Lung (tissue), 12 donors: ENCODE results near the gene B4GALNT4. TPM values are rescaled to one million over a fixed set of nuclear protein-coding genes. Genes with fewer than 3 reads are reported as not detected.
"Not testable (repeated sequence)": the region's sequence is repeated elsewhere in the genome, so short reads cannot be mapped to it uniquely, and the experiment has no call there.

ENCODE experiments used
- ATAC-seq: fragments of 200-7000 bp; cut with Tn5 transposase; one replicate; pipeline ENCODE4 v1.9.1; 2020; ENCODE audit warnings: moderate number of reproducible peaks; ENCODE audit not compliant: insufficient read depth, low FRiP score
- DNase-seq, 3 donors: peaks; one replicate each; pipeline ENCODE4 v3.0.0-alpha.2; 2013 to 2017
- H3K27ac ChIP-seq, 2 donors: one replicate each; pipeline ENCODE4 v1.5.1; 2013; ENCODE audit warnings: mild to moderate bottlenecking in 2 of 2, moderate library complexity in 2 of 2, control low read depth in 1 of 2, inconsistent platforms in 1 of 2, low read depth in 1 of 2, low read length in 1 of 2
- H3K27me3 ChIP-seq, 3 donors: one replicate each; pipeline ENCODE4 v1.5.1; 2013; ENCODE audit warnings: low read length in 2 of 3; ENCODE audit not compliant: control insufficient read depth in 3 of 3, insufficient read depth in 3 of 3
- H3K36me3 ChIP-seq, 4 donors: one replicate each; pipeline ENCODE4 v1.5.1; 2013; ENCODE audit warnings: low read length in 4 of 4, mild to moderate bottlenecking in 1 of 4, moderate library complexity in 1 of 4; ENCODE audit not compliant: control insufficient read depth in 4 of 4, insufficient read depth in 4 of 4
- H3K4me1 ChIP-seq, 5 donors: one replicate each; pipeline ENCODE4 v1.5.1; 2013; ENCODE audit warnings: low read length in 5 of 5, mild to moderate bottlenecking in 2 of 5, moderate library complexity in 1 of 5; ENCODE audit not compliant: control insufficient read depth in 5 of 5, insufficient read depth in 5 of 5
- H3K4me3 ChIP-seq: one replicate; pipeline ENCODE4 v1.5.1; 2013; ENCODE audit warnings: mild to moderate bottlenecking, control low read depth, moderate library complexity
- H3K9ac ChIP-seq, 2 donors: one replicate each; pipeline ENCODE4 v1.5.1; 2013; ENCODE audit warnings: low read length in 2 of 2, control low read depth in 1 of 2; ENCODE audit not compliant: insufficient read depth in 1 of 2
- H3K9me3 ChIP-seq, 4 donors: one replicate each; pipeline ENCODE4 v1.5.1; 2013; ENCODE audit warnings: low read length in 3 of 4, mild to moderate bottlenecking in 1 of 4, moderate library complexity in 1 of 4; ENCODE audit not compliant: control insufficient read depth in 4 of 4, insufficient read depth in 3 of 4
- WGBS, 2 donors: extraction: QIAGEN DNeasy Blood & Tissue Kit; methylation state at CpG; one replicate each; pipeline ENCODE4 v1.1.7; 2013; 5-methylcytosine and 5-hydroxymethylcytosine counted together
- polyA plus RNA-seq, 2 donors: library from polyadenylated mRNA; stranded (reverse); fragments of 200-250 nt; gene quantifications; one replicate each; pipeline ENCODE4 v1.2.1, GENCODE V29; 2013
- total RNA-seq, 2 donors: library from RNA; depleted of rRNA in 1 of 2; stranded (reverse); fragments of >200 nt in 1 of 2; gene quantifications; one replicate each; pipeline ENCODE4 v1.2.1, GENCODE V29; 2014 to 2021
- TF ChIP-seq, protein P1 (sequence below): IDR thresholded peaks from 2 replicates; pipeline ENCODE4 v1.5.1; 2012; ENCODE audit warnings: mild to moderate bottlenecking; ENCODE audit errors: control extremely low read depth, extremely low read depth
- donor health status: control.
- donor health status: control.
- donor health status: Bipolar disorder and iron deficiency.
- donor health status: healthy.
- donor health status: DM: yes; HTN: yes; CAD: no.

Gene B4GALNT4
- total and polyA plus RNA-seq, 4 donors: 1.4 to 6.8 (median 3.3) TPM

DNA sequence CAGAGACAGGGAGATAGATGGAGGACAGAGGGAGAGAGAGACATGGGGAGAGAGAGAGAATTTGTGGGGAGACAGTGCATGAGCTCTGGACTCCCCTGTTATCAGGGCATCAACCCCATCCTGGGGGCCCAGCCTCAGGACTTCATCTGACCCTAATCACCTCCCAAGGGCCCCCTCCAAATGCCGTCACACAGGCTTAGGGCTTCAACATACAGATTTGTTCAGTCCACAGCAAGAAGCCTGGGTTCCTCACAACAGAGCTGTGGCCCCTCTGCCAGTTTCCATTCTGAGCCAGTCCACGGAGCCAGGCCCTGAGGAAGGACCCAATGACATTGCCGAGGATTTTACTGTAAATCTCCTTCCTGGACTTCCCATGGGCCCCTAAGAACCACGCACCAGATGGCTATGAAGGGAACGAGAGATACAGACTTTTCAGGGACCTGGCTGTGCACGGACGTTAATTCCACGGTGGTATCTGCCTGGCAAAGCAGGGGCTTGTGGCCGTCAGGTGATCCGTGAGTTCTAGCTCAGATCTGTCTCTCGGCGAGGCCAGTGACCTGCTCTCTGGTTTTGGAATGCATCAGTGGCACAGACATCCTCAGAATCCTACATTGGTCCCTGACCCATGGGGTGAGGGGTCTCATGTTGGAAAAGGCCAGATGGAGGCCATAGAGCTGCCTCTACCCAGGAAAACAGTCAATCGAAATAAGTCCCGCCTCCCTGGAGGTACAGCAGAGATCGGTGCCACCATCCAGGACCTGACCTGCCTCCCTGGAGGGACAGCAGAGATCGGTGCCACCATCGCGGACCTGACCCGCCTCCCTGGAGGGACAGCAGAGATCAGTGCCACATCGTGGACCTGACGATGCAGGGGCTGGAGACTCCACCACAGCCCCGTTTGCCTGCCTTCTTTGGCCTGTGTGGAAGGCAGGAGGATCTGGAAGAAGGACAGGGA is 8.7 kb upstream of the B4GALNT4 start:
- no peak overlapping the region for H3K9ac ChIP-seq
- peaks cover 0 to 16% (median 1%) of the 10 kb centered on the region in 4 donors for H3K36me3 ChIP-seq
- peaks cover 0 to 9% (median 2%) of the 10 kb centered on the region in 5 donors for H3K4me1 ChIP-seq
- H3K27me3 ChIP-seq: no peaks in the 10 kb centered on the region
- WGBS, 2 donors: 82 to 88% methylated on average over 22 of the region's 22 CpGs
- no peak overlapping the region for H3K4me3 ChIP-seq
- DNase-seq: no peak
- no peak for ATAC-seq
- TF ChIP-seq, protein P1, sequence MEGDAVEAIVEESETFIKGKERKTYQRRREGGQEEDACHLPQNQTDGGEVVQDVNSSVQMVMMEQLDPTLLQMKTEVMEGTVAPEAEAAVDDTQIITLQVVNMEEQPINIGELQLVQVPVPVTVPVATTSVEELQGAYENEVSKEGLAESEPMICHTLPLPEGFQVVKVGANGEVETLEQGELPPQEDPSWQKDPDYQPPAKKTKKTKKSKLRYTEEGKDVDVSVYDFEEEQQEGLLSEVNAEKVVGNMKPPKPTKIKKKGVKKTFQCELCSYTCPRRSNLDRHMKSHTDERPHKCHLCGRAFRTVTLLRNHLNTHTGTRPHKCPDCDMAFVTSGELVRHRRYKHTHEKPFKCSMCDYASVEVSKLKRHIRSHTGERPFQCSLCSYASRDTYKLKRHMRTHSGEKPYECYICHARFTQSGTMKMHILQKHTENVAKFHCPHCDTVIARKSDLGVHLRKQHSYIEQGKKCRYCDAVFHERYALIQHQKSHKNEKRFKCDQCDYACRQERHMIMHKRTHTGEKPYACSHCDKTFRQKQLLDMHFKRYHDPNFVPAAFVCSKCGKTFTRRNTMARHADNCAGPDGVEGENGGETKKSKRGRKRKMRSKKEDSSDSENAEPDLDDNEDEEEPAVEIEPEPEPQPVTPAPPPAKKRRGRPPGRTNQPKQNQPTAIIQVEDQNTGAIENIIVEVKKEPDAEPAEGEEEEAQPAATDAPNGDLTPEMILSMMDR: no peak
- no peak overlapping the region for H3K27ac ChIP-seq
- peaks cover 0 to 7% (median 4%) of the 10 kb centered on the region in 4 donors for H3K9me3 ChIP-seq

DNA sequence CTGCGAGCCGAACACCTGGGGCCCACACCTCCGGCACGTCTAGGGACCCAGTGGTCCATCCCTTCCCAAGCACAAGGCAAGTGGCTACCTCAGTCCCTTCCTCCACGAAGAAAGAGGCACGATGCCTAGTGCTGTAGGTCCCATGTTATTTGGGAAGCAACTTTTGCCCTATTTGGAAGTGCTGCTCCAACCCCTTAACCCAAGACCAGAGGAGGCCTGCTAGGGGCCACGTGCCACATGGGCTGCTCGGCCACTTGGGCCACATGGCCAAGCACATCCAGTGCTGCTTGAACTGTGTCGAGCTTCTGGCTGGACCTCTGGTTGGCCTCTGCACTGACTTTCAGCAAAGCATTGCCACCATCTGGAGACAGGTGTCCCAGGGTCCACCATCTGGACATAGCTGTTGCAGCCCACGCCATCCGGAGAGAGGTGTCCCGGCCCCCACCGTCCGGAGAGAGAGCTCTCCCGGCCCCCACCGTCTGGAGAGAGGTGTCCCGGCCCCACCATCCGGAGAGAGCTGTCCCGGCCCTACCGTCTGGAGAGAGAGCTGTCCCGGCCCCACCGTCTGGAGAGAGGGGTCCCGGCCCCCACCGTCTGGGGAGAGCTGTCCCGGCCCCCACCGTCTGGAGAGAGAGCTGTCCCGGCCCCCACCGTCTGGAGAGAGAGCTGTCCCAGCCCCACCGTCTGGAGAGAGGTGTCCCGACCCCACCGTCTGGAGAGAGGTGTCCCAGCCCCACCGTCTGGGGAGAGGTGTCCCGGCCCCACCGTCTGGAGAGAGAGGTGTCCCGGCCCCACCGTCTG is 6.5 kb upstream of the B4GALNT4 start:
- TF ChIP-seq, protein P1: no peak
- DNase-seq: peak in 1 of 3 donors; percentile 9

DNA sequence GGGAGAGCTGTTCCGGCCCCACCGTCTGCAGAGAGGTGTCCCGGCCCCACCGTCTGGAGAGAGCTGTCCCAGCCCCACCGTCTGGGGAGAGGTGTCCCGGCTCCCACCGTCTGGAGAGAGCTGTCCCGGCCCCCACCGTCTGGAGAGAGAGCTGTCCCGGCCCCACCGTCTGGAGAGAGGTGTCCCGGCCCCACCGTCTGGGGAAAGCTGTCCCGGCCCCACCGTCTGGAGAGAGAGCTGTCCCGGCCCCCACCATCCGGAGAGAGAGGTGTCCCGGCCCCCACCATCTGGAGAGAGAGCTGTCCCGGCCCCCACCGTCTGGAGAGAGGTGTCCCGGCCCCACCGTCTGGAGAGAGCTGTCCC is 5.9 kb upstream of the B4GALNT4 start:
- not testable (repeated sequence) for H3K36me3 ChIP-seq, H3K4me3 ChIP-seq, H3K9ac ChIP-seq, H3K9me3 ChIP-seq, H3K4me1 ChIP-seq, H3K27me3 ChIP-seq, DNase-seq, ATAC-seq, H3K27ac ChIP-seq
- WGBS, 2 donors: 78 to 86% methylated on average over 19 to 22 of the region's 22 CpGs

More for the DNA sequence above, 6.5 kb upstream of the B4GALNT4 start:
- H3K27me3 ChIP-seq: peaks cover 0 to 3% (median 0%) of the 10 kb centered on the region in 3 donors
- WGBS, 2 donors: 82 to 86% methylated on average over 32 of the region's 36 CpGs
- no peak overlapping the region for H3K9ac ChIP-seq
- ATAC-seq: no peak
- H3K27ac ChIP-seq: no peak overlapping the region
- H3K4me3 ChIP-seq: no peak overlapping the region
- H3K9me3 ChIP-seq: peaks cover 0 to 7% (median 3%) of the 10 kb centered on the region in 4 donors
- H3K36me3 ChIP-seq: peaks cover 0 to under 1% (median 0%) of the 10 kb centered on the region in 4 donors
- peaks cover 0 to 3% (median 0%) of the 10 kb centered on the region in 5 donors for H3K4me1 ChIP-seq
